ENCODE data around the gene NAA80.

DNA sequence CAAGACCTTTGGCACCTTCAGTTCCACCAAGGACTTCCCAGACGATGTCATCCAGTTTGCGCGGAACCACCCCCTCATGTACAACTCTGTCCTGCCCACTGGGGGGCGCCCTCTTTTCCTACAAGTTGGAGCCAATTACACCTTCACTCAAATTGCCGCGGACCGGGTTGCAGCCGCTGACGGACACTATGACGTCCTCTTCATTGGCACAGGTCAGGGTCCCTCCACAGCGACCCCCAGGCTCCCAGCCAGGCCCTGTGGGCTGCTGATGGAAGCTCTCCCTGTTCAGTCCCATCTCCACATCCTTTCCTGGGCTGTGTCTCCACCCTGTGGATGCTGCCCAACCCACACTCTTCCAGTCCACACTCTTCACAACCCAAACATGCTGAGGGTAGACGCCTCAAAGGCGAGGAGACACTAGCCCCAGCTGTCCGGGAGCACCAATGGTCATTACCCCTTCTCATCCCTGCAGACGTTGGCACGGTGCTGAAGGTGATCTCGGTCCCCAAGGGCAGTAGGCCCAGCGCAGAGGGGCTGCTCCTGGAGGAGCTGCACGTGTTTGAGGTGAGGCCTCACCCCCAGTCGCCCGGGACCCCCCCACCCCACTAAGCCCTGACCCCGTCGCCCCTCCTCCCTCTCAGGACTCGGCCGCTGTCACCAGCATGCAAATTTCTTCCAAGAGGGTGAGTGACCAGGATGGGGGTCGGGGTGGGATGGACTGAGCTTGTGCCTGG is 24.7 kb downstream of the NAA80 start:
- TF ChIP-seq LEF1 (IDR thresholded peaks at IDR 0.05; ENCODE audit: borderline replicate concordance): no peak
- TF ChIP-seq, protein P1, sequence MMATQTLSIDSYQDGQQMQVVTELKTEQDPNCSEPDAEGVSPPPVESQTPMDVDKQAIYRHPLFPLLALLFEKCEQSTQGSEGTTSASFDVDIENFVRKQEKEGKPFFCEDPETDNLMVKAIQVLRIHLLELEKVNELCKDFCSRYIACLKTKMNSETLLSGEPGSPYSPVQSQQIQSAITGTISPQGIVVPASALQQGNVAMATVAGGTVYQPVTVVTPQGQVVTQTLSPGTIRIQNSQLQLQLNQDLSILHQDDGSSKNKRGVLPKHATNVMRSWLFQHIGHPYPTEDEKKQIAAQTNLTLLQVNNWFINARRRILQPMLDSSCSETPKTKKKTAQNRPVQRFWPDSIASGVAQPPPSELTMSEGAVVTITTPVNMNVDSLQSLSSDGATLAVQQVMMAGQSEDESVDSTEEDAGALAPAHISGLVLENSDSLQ (IDR thresholded peaks at IDR 0.05): no peak; the same call in none of the 2 replicates
